ENCODE measurements around the gene CFAP43.
"Not testable (repeated sequence)": the region's sequence is repeated elsewhere in the genome, so short reads cannot be mapped to it uniquely, and the experiment has no call there.

Gene CFAP43

GRCh38 chr10:104255311-104255981 lies 23.3 kb upstream of the CFAP43 start:
- FAIRE-seq = no peak

- FAIRE-seq = no peak
Measured at GRCh38 chr10:104254493-104255310, 22.5 kb upstream of the CFAP43 start, which contains the start of gene GSTO1. Gene GSTO1 (plus strand): TSS chr10:104254892. CDS start chr10:104254929, 37 bp downstream.

GRCh38 chr10:104253606-104254410 lies 21.6 kb upstream of the CFAP43 start:
- no peak for FAIRE-seq

GRCh38 chr10:104253106-104253505 lies 20.9 kb upstream of the CFAP43 start:
- FAIRE-seq = no peak

GRCh38 chr10:104252368-104252767 lies 20.2 kb upstream of the CFAP43 start:
- FAIRE-seq = no peak

- FAIRE-seq = no peak
Measured at GRCh38 chr10:104251443-104251842, 19.3 kb upstream of the CFAP43 start.

- no peak for FAIRE-seq
Measured at GRCh38 chr10:104250371-104250770, 18.2 kb upstream of the CFAP43 start.

GRCh38 chr10:104248931-104249330 lies 16.8 kb upstream of the CFAP43 start:
- not testable (repeated sequence) for FAIRE-seq

- FAIRE-seq = no peak
Measured at GRCh38 chr10:104247513-104248146, 15.5 kb upstream of the CFAP43 start.

GRCh38 chr10:104246976-104247375 lies 14.8 kb upstream of the CFAP43 start:
- no peak for FAIRE-seq

- FAIRE-seq = no peak
Measured at GRCh38 chr10:104245066-104245632, 13.0 kb upstream of the CFAP43 start.

GRCh38 chr10:104243512-104243911 lies 11.3 kb upstream of the CFAP43 start:
- no peak for FAIRE-seq

- not testable (repeated sequence) for FAIRE-seq
Measured at GRCh38 chr10:104243009-104243408, 10.8 kb upstream of the CFAP43 start.

- FAIRE-seq = no peak
Measured at GRCh38 chr10:104242545-104242944, 10.4 kb upstream of the CFAP43 start.

GRCh38 chr10:104240078-104240477 lies 7.9 kb upstream of the CFAP43 start:
- FAIRE-seq = no peak

- FAIRE-seq = no peak
Measured at GRCh38 chr10:104235801-104236200, 3.6 kb upstream of the CFAP43 start.

GRCh38 chr10:104234934-104235333 lies 2.8 kb upstream of the CFAP43 start:
- FAIRE-seq = no peak

- FAIRE-seq = no peak
Measured at GRCh38 chr10:104233817-104234216, 1.7 kb upstream of the CFAP43 start.

- no peak for FAIRE-seq
Measured at GRCh38 chr10:104232613-104233102, 494 bp upstream of the CFAP43 start.

- no peak for FAIRE-seq
Measured at GRCh38 chr10:104230490-104230889, 1.7 kb downstream of the CFAP43 start.

- no peak for FAIRE-seq
Measured at GRCh38 chr10:104223304-104223703, 8.9 kb downstream of the CFAP43 start.

- FAIRE-seq = no peak
Measured at GRCh38 chr10:104220522-104220921, 11.6 kb downstream of the CFAP43 start.

Measured in G401.6 (cell line).